GM12878 (cell line): Measurements from ENCODE around the gene NKAP. TPM values are rescaled to one million over a fixed set of nuclear protein-coding genes. Genes with fewer than 3 reads are reported as not detected.

ENCODE experiments used
- ATAC-seq: fragments of 200-7000 bp; cut with Tn5 transposase; 3 replicates; pipeline ENCODE4 v1.9.1; 2020; ENCODE audit warnings: mild to moderate bottlenecking, moderate library complexity
- BruUV-seq: library from RNA; stranded (reverse); fragments of 400-500 nt; replicated peaks from 2 replicates; lab custom pipeline; 2021; lab: Mats Ljungman, UMichigan
- CTCF ChIA-PET: fragments of 300-600 bp; sonication (Branson Sonifier 250); formaldehyde crosslinking; extraction: SDS; loops from one replicate; lab custom pipeline; 2021; ENCODE audit warnings: inconsistent platforms; lab: Yijun Ruan, JAX
- POLR2A ChIA-PET: fragments of 350-600 bp; formaldehyde crosslinking; extraction: SDS; loops from one replicate; lab custom pipeline; 2021; ENCODE audit warnings: inconsistent platforms; lab: Charles Lee
- RAD21 ChIA-PET: fragments of 300-600 bp; sonication (Branson Sonifier 250); formaldehyde crosslinking; loops from one replicate; lab custom pipeline; 2023; ENCODE audit warnings: antibody characterized with exemption; ENCODE audit not compliant: unreplicated experiment; lab: Charles Lee
- SMC1A ChIA-PET: fragments of 300-600 bp; sonication (Branson Sonifier 250); formaldehyde crosslinking; loops from one replicate; lab custom pipeline; 2023; ENCODE audit not compliant: unreplicated experiment, uncharacterized antibody; lab: Charles Lee
- DNase-seq: peaks from one replicate; pipeline ENCODE4 v3.0.0-alpha.2; 2011; ENCODE audit warnings: low read depth, low spot score
- FAIRE-seq: peaks from 3 replicates; lab custom pipeline; 2011; peaks lifted over from hg19 to GRCh38; lab: Jason Lieb, UNC
- H2AFZ ChIP-seq: 2 replicates; pipeline ENCODE4 v1.6.0; 2011; ENCODE audit warnings: low read depth, low read length, control low read depth; ENCODE audit not compliant: control insufficient read depth
- H3K27ac ChIP-seq: 2 replicates; pipeline ENCODE4 v1.5.1; 2011; ENCODE audit warnings: control low read depth; ENCODE audit not compliant: control insufficient read depth, insufficient read depth
- H3K27me3 ChIP-seq, 2 experiments: replicated peaks in 1 of 2; 2 replicates each; pipeline versions ENCODE4 v1.6.0 to v1.6.1; 2011; ENCODE audit warnings: low read length in 1 of 2; ENCODE audit not compliant: control insufficient read depth in 2 of 2, insufficient read depth in 2 of 2
- H3K36me3 ChIP-seq, 2 experiments: 2 replicates each; pipeline ENCODE4 v1.5.1; 2011; ENCODE audit warnings: low read length in 1 of 2; ENCODE audit not compliant: control insufficient read depth in 2 of 2, insufficient read depth in 2 of 2
- H3K4me1 ChIP-seq: 2 replicates; pipeline ENCODE4 v1.6.1; 2011; ENCODE audit warnings: mild to moderate bottlenecking, low read length, moderate library complexity, mixed read lengths; ENCODE audit not compliant: control insufficient read depth, insufficient read depth
- H3K4me2 ChIP-seq: 2 replicates; pipeline ENCODE4 v1.6.0; 2011; ENCODE audit warnings: control low read depth; ENCODE audit not compliant: control insufficient read depth, insufficient read depth
- H3K4me3 ChIP-seq: fragments of 200-600 bp; sonication (generic); 2 replicates; pipeline ENCODE4 v1.5.1; 2016
- H3K79me2 ChIP-seq: 2 replicates; pipeline ENCODE4 v1.6.0; 2011; ENCODE audit warnings: low read length; ENCODE audit not compliant: control insufficient read depth, insufficient read depth
- H3K9ac ChIP-seq: 2 replicates; pipeline ENCODE4 v1.8.0; 2011; ENCODE audit warnings: low read length, control low read depth, mixed read lengths; ENCODE audit not compliant: control insufficient read depth, insufficient read depth
- H3K9me3 ChIP-seq: replicated peaks from 3 replicates; pipeline ENCODE4 v1.5.1; 2011; ENCODE audit warnings: mild to moderate bottlenecking, low read length; ENCODE audit not compliant: control insufficient read depth, insufficient read depth
- H4K20me1 ChIP-seq: 2 replicates; pipeline ENCODE4 v1.6.0; 2011; ENCODE audit not compliant: control insufficient read depth, insufficient read depth
- CTCF ChIP-seq, 3 experiments: IDR thresholded peaks in 2 of 3; conservative IDR thresholded peaks in 1 of 3; 2 replicates each; pipeline ENCODE4 v1.5.1; 2011; ENCODE audit warnings: low read depth in 3 of 3, low read length in 3 of 3, mild to moderate bottlenecking in 3 of 3, control low read depth in 2 of 3, moderate library complexity in 2 of 3, inconsistent platforms in 1 of 3, mixed read lengths in 1 of 3; ENCODE audit not compliant: control insufficient read depth in 2 of 3, insufficient read depth in 1 of 3; ENCODE audit errors: extremely low read depth in 1 of 3
- IRF4 ChIP-seq: IDR thresholded peaks from 2 replicates; pipeline ENCODE4 v1.6.1; 2011; ENCODE audit warnings: low read depth, low read length
- LARP7 ChIP-seq: fragments of 450-650 bp; IDR thresholded peaks from 2 replicates; pipeline ENCODE4 v1.6.1; 2017; ENCODE audit warnings: mild to moderate bottlenecking
- RAD21 ChIP-seq: IDR thresholded peaks from 2 replicates; pipeline ENCODE4 v1.6.1; 2011; ENCODE audit warnings: mild to moderate bottlenecking, low read depth, low read length, moderate library complexity; ENCODE audit not compliant: insufficient read depth
- RUNX3 ChIP-seq: IDR thresholded peaks from 2 replicates; pipeline ENCODE4 v1.6.1; 2012; ENCODE audit warnings: low read length, inconsistent platforms
- SMAD5 ChIP-seq: IDR thresholded peaks from 2 replicates; pipeline ENCODE4 v1.6.1; 2016; ENCODE audit warnings: antibody characterized with exemption, low read depth
- SMC3 ChIP-seq: IDR thresholded peaks from 2 replicates; pipeline ENCODE4 v1.6.1; 2011; ENCODE audit warnings: low read length, improper control_type of control experiment, borderline replicate concordance
- TAF1 ChIP-seq: IDR thresholded peaks from 2 replicates; pipeline ENCODE4 v1.6.1; 2011; ENCODE audit warnings: mild to moderate bottlenecking, low read depth, low read length, borderline replicate concordance
- YY1 ChIP-seq: IDR thresholded peaks from 2 replicates; pipeline ENCODE4 v1.6.1; 2011; ENCODE audit warnings: low read depth, mild to moderate bottlenecking, low read length
- WGBS: methylation state at CpG from one replicate; pipeline ENCODE4 v1.1.6; 2016; ENCODE audit warnings: low lambda C conversion rate; ENCODE audit not compliant: insufficient replicate concordance, insufficient coverage; ENCODE audit errors: missing lambda C conversion rate; 5-methylcytosine and 5-hydroxymethylcytosine counted together
- in situ Hi-C: fragments of 300-500 bp; cut with MboI; formaldehyde crosslinking; loops from 9 replicates; pipeline ENCODE4 v1.14.3; 2018; ENCODE audit warnings: mixed read lengths
- intact Hi-C: fragments of 100-400 bp; cut with micrococcal nuclease; formaldehyde crosslinking; loops from one replicate; pipeline ENCODE4 v1.14.2; 2022; ENCODE audit not compliant: unreplicated experiment
- polyA plus RNA-seq, 11 experiments: library from polyadenylated mRNA; depleted of rRNA in 4 of 11; unstranded in 6 of 11; stranded (reverse) in 5 of 11; fragments of >200 nt; fragmentation: Nextera tagmentation in 4 of 11; fragmentation: Illumina TruSeq in 1 of 11; extraction: Ambion mirVana in 4 of 11; extraction: Trizol in 1 of 11; gene quantifications; 1 replicate in 1 of 11; 2 replicates in 10 of 11; pipeline versions ENCODE4 v1.2.1 to v1.2.3, GENCODE V29; 2011 to 2016; ENCODE audit warnings: inconsistent platforms in 2 of 11, missing spikeins in 2 of 11, low read depth in 1 of 11
- total RNA-seq, 4 experiments: library from RNA; depleted of rRNA in 3 of 4; stranded (reverse); fragments of >200 nt in 3 of 4; fragmentation: Illumina TruSeq in 1 of 4; extraction: Trizol in 1 of 4; gene quantifications; 2 replicates each; pipeline versions ENCODE4 v1.2.1 to v1.2.3, GENCODE V29; 2013 to 2021

Gene NKAP
- total and polyA plus RNA-seq, 10 of the 15 experiments (the other 5 are each of a cell fraction or from before 2014, with no cell fraction given) = 2.4 to 6.9 (median 5.3) TPM

DNA sequence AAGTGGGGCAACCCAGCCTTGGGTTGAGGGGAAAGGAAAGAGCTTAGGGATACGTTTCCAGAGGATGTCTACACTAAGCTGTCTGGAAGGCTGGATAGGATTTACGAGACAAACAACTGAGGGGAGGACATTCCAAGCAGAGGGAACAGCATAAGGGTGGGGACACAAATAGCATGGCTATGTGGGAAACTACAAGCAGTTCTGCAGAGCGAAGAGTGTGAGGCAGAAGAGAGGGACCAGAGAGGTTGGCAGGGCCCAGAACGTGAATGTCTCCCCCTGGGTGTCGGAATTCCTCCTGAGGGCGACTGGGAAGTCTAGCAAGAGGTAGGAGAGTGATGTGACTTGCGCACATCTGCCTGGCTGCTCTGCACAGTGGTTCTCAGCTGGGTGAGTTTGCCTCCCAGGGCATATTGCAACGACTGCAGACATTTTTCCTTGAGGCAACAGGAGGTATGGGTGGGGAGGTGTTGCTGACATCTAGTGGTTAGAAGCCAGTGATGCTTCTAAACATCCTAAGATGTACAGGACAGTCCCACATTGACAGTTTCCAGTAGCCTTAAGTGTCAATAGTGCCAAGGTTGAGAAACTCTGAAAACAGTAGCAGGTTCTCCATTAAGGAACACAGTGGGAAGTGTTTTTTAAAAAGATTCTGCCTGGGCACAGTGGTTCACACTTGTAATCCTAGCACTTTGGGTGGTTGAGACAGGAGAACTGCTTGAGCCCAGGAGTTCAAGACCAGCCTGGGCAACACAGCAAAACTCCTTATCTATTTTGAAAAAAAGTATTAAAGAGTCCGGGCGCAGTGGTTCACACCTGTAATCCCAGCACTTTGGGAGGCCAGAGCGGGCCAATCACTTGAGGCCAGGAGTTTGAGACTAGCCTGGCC lies 62.8 kb downstream of the NKAP start:
- peaks cover 0 to 4% of the 10 kb centered on the region in 2 experiments; a peak in 1 of 4 replicates for H3K36me3 ChIP-seq
- no peak overlapping the region for H3K9ac ChIP-seq
- H3K27ac ChIP-seq = no peak overlapping the region
- H2AFZ ChIP-seq = no peak overlapping the region
- no peaks in the 10 kb centered on the region for H3K27me3 ChIP-seq
- 43% methylated on average over 11 of the region's 11 CpGs for WGBS
- CTCF ChIA-PET = interaction anchor here (0.6 to 2.8 kb wide), 6 partner anchors 11 to 365 kb away, joined by 3 to 8 read pairs (median 4); partner anchors contain the start of gene UPF3B
- H4K20me1 ChIP-seq = no peaks in the 10 kb centered on the region
- DNase-seq (peak; percentile 35), ATAC-seq (peak; percentile 98), FAIRE-seq (peak; percentile 96)
- no TSS peak for BruUV-seq
- H3K4me3 ChIP-seq = no peak overlapping the region
- SMC1A ChIA-PET = no interaction called here
- intact Hi-C loops (loop anchor here (1.0 to 10.0 kb wide), 3 partner anchors 90 to 396 kb away; partner anchors contain the start of gene RPL39), in situ Hi-C loops (no loop called here)
- no peaks in the 10 kb centered on the region for H3K9me3 ChIP-seq
- peaks cover 10% of the 10 kb centered on the region for H3K4me1 ChIP-seq
- peak; percentile 34; the same call in 1 of the 2 replicates for TF ChIP-seq RUNX3
- peak; percentile 76 for TF ChIP-seq RAD21
- 0 out of 2 replicates have a peak, but pooled peaks have one; percentile 17 for TF ChIP-seq IRF4
- TF ChIP-seq LARP7 = 0 out of 2 replicates have a peak, but pooled peaks have one; percentile 46
- no peak for TF ChIP-seq SMAD5
- no peak for TF ChIP-seq TAF1
- TF ChIP-seq CTCF (IDR thresholded peaks at IDR 0.05 in 2 of 3, conservative IDR thresholded peaks at IDR 0.05 in 1 of 3; ENCODE audit: control insufficient read depth in 2 of 3, extremely low read depth in 1 of 3, insufficient read depth in 1 of 3, low read depth in 3 of 3, low read length in 3 of 3) = peak; percentile 76 to 82 (median 77)
- TF ChIP-seq YY1 = peak; percentile 77
- TF ChIP-seq SMC3 = peak; percentile 63; the same call in 1 of the 2 replicates
- H3K4me2 ChIP-seq = no peak overlapping the region
- no peaks in the 10 kb centered on the region for H3K79me2 ChIP-seq
- RAD21 ChIA-PET = interaction anchor here (0.7 to 1.1 kb wide), 2 partner anchors 12 to 28 kb away, joined by 3 read pairs; partner anchors contain the start of gene UPF3B
- POLR2A ChIA-PET = no interaction called here
